ENCODE data around the gene DUS1L. TPM values are rescaled to one million over a fixed set of nuclear protein-coding genes. Genes with fewer than 3 reads are reported as not detected.
"Not testable (repeated sequence)": the region's sequence is repeated elsewhere in the genome, so short reads cannot be mapped to it uniquely, and the experiment has no call there.

Gene DUS1L
- total RNA-seq, 1 experiment from 2014 or later = 126 TPM

DNA sequence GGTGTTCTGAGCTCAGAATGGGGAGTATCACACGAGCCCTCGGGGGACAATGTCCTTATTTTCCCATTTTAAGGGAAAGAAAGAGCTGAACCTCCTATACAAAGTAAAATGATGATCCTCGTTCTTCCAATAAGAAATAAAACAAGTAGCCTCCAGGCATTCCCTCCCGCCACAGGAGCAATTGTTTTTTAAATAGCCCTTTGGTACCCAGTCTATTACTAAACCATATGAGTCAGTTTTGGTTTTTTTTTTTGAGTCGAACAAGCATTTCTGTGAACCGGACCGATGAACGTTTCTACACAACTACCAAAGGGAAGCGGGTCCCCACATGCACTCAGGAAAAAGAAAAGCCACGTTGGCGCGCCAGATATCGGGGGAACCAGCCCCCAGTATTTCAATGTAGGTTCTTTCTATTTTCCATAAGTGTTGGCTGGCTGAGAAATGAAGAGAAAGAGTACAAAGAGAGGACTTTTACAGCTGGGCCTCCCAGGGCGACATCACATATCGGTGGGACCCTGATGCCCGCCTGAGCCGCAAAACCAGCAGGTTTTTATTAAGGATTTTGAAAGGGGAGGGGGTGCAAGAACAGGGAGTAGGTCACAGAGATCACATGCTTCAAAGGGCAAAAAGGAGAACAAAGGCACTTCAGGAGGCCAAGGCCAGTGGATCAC, 24.3 kb downstream of the DUS1L start:
- peaks cover 3% of the 10 kb centered on the region; the same call in 1 of the 2 replicates for H3K4me1 ChIP-seq
- no peaks in the 10 kb centered on the region for H3K36me3 ChIP-seq
- no peaks in the 10 kb centered on the region for H3K9me3 ChIP-seq (replicated peaks)
- DNase-seq = no peak
- H3K27me3 ChIP-seq = no peaks in the 10 kb centered on the region
- no peak overlapping the region for H3K4me3 ChIP-seq
- no peak overlapping the region for H3K27ac ChIP-seq

DNA sequence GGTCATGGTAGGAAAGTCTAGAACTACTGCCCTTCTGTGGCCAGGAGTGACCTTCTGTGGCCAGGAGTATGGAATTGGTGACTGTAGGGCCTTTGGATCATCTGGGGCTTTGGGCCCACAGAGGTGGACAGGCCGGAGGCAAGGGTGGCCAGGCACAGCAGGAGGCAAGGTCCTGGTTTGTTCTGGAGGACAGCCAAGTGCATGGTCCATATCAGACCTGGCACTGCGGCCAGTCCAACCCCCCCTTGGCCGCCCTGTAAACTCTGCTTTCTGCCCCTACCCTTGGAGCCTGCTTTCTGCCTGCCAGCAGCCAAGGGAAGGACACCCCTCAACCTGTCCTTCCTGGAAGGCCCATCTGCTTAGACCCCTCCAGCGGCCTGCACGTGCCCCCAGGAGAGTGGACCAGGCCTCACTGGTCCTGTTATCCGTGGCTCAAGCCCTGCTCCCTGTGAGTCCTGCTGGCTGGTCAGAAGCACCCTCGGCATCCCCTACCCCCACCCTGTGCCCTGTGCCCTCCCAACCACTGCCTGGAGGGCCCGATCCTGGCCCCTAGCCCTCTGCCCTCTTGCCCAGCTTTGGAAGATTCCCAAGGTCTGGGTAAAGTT, 25.8 kb downstream of the DUS1L start:
- no peak for DNase-seq
- H3K4me1 ChIP-seq = peaks cover 3% of the 10 kb centered on the region; the same call in 1 of the 2 replicates
- H3K4me3 ChIP-seq = no peak overlapping the region
- H3K27me3 ChIP-seq = no peaks in the 10 kb centered on the region
- no peaks in the 10 kb centered on the region for H3K9me3 ChIP-seq (replicated peaks)
- H3K27ac ChIP-seq = no peak overlapping the region
- no peaks in the 10 kb centered on the region for H3K36me3 ChIP-seq

DNA sequence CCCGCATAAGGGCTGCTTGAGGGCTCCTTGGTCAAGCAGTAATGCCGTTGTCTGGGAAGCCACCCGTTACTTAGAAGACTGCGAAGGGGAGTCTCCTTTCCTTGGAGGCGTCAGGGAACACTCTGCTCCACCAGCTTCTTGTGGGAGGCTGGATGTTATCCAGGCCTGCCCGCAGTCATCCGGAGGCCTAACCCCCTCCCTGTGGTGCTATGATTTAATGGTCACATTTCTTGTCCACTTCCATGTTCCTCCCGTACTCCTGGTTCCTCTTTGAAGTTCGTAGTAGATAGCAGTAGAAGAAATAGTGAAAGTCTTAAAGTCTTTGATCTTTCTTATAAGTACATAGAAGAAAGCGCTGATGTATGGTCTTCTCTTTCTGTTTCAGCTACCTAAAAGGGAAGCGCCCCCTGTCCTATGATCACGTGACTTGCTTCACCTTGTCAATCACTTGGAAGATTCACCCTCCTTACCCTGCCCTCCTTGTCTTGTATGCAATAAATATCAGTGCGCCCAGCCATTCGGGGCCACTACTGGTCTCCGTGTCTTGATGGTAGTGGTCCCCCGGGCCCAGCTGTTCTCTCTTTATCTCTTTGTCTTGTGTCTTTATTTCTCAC, 26.7 kb downstream of the DUS1L start:
- not testable (repeated sequence) for H3K36me3 ChIP-seq; DNase-seq; H3K9me3 ChIP-seq (replicated peaks); H3K4me3 ChIP-seq; H3K4me1 ChIP-seq; H3K27ac ChIP-seq; H3K27me3 ChIP-seq

DNA sequence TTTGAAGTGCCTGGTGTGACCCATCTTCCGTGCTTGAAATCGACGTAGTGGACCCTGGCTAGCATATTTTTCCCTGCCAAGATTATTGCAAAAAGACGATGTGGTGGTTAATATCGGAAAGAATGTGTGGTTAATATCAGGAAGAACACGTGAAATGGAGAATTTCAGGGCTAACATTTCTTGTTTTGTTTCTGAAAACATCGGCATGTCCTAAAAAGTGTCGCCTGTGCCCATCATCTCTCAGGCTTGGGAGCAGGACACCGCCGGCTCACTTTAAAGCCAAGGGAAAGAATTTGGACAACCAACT, 27.8 kb downstream of the DUS1L start:
- no peaks in the 10 kb centered on the region for H3K36me3 ChIP-seq
- no peak overlapping the region for H3K27ac ChIP-seq
- no peaks in the 10 kb centered on the region for H3K9me3 ChIP-seq (replicated peaks)
- peaks cover 3% of the 10 kb centered on the region; the same call in 1 of the 2 replicates for H3K4me1 ChIP-seq
- H3K4me3 ChIP-seq = peak overlapping the region; percentile 66
- H3K27me3 ChIP-seq = no peaks in the 10 kb centered on the region
- DNase-seq = no peak

DNA sequence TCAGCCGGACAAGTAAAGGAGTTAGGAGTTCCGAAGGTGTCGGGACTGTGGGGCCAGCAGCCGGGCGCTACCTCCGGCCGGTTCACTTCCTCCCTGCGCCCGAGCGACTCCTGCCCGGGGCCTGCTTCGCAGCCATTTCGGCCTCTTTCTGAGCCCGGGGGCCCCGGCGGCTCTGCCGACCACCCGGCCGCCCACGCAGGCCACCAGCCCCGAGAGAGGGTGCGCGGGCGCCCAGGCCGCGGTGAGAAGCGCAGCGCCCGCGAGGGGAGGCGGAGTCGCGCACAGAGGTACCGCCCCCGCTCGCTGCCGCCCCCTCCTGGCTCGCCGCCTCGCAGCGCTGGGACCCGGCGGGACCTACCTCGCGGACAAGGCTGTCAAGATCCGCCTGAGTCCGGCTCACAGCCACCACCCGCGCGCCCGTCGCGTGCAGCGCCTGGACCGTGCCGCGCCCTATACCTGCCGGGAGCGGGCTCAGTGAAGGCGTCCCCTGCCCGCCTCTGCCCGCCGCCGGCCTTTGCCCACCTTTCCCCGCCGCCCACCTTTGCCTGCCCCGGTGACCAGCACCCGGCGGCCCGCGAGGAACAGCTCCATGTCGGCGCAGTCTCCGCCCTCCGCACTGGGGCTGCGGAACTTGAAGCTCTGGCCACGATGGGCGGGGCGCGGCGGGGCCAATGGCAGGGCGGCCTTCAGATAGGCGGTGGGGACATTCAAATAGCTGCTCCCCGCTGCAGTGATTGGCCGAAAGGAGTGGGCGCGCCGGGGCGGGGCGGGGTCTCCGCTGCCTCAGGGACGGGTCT, 28.3 kb downstream of the DUS1L start, which contains the start of gene DCXR:
Gene DCXR (minus strand): TSS at position 606 of the 797 bp plus-strand sequence. CDS start 15 bp downstream, at position 591.
- no peaks in the 10 kb centered on the region for H3K27me3 ChIP-seq
- DNase-seq = peak; percentile 100
- H3K4me3 ChIP-seq = peak within 1 kb of the TSS; percentile 66
- peak within 1 kb of the TSS; percentile 37; the same call in 1 of the 2 replicates for H3K27ac ChIP-seq
- no peaks in the 10 kb centered on the region for H3K9me3 ChIP-seq (replicated peaks)
- H3K4me1 ChIP-seq = peaks cover 3% of the 10 kb centered on the region; the same call in 1 of the 2 replicates
- H3K36me3 ChIP-seq = no peaks in the 10 kb centered on the region

DNA sequence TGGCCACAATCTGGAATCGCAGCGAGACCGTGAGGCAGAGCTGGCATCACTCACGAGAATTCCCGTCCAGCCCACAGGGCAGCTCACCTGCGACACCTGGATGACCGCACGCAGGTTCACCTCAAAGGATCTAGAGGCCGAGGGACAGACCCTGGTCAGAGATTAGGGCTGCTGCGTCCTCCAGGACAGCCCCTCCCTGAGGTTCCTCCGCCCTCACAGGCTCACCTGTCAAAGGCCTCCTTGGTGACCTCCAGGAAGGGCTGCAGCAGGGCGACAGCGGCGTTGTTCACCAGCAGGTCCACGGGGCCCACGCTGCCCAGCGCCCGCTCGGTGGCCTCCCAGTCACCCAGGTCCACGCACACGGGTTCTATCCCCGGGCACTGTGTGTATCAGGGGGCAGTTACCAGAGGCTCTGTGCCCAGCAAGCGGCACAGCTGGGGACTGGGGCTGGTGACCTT, 28.9 kb downstream of the DUS1L start:
- H3K36me3 ChIP-seq = no peaks in the 10 kb centered on the region
- H3K27ac ChIP-seq = no peak overlapping the region; the same call in 1 of the 2 replicates
- H3K27me3 ChIP-seq = no peaks in the 10 kb centered on the region
- peaks cover 3% of the 10 kb centered on the region; the same call in 1 of the 2 replicates for H3K4me1 ChIP-seq
- peak overlapping the region; percentile 66 for H3K4me3 ChIP-seq
- DNase-seq = no peak
- H3K9me3 ChIP-seq (replicated peaks) = no peaks in the 10 kb centered on the region

DNA sequence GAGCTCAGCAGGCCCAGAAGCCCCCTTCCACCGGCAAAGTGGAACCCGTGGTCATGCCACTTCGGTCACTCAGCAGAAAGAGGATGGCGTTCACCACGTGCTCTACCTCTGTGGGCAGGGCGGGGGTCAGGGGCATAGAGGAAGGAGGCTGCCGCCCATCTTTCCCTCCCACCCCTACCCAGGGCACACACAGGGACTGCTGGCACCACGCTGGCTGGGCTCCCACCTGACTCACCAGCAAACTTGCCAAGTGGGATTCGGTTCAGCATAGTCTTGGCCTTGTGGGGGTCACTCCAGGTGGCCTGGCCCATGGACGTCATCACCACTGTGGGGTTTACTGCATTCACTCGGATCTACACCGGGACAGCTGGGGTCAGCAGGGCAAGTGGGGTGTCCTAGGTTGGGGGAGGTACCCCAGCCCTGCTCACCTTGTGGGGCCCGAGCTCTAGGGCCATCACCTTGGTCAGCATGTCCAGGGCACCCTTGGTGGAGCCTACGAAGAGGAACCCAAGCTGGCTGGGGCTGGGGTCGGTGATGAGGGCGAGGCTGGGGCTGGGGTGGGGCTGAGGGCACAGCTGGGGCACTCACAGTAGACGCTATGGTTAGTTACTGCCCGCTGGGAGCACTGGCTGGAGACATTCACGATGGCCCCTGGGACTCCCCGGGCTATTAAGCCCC, 29.5 kb downstream of the DUS1L start:
- no peaks in the 10 kb centered on the region for H3K9me3 ChIP-seq (replicated peaks)
- H3K27me3 ChIP-seq = no peaks in the 10 kb centered on the region
- H3K27ac ChIP-seq = no peak overlapping the region
- H3K4me1 ChIP-seq = peaks cover 3% of the 10 kb centered on the region; the same call in 1 of the 2 replicates
- no peak for DNase-seq
- H3K4me3 ChIP-seq = peak overlapping the region; percentile 66
- H3K36me3 ChIP-seq = no peaks in the 10 kb centered on the region

DNA sequence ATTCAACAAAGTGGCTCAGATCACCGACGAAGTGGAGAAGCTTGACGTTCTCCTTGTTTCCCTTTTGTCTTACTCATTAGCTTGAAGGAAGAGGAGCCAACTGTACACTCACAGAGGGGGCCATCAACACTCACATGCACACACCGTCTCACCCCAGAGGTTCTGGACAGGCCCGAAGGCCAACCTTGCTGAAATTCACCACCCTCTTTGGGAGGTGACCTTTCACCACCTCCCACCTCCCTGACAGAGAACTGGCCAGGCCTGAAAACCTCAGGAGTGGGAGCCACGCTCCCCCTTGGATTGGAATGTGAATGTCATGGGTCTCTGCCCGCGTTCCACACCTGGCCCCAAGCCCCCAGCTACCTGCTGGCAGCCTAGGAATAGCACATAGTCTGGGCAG, 30.1 kb downstream of the DUS1L start:
- H3K27ac ChIP-seq = no peak overlapping the region

DNA sequence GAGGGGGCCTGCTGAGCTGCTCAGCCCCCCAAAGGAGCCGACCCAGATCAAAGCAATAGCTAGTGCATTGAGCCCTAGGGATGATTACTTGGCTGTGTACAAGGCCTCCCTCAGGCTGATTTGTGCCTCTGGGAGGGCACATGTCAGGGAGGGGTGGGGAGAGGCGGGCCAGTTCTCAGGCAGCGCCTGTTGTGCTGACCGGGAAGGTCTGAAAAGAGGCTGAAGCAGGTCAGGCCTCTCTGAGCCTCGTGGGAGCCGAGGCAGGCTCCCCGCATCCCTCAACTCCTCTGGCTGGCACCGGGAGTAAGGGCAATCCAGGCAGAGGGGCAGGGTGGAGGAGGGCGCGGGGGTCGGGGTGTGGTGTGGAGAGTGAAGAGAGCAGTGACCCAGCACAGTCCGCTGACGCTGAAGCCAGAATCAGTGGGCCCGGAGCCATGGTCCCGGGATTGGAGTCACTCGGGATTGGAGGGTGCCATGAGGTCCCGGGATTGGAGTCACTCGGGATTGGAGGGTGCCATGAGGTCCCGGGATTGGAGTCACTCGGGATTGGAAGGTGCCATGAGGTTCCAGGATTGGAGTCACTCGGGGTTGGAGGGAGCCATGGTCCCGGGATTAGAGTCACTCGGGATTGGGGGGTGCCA, 31.1 kb downstream of the DUS1L start:
- Histone ChIP-seq H3K4me3 (no peak overlapping the region), H3K4me1 (peaks cover 3% of the 10 kb centered on the region; the same call in 1 of the 2 replicates), H3K9me3 (replicated peaks) (no peaks in the 10 kb centered on the region), H3K27ac (no peak overlapping the region), H3K36me3 (no peaks in the 10 kb centered on the region), H3K27me3 (no peaks in the 10 kb centered on the region)
- DNase-seq = no peak

More for the DNA sequence above, 30.1 kb downstream of the DUS1L start:
- no peak for DNase-seq
- H3K4me3 ChIP-seq = no peak overlapping the region
- peaks cover 3% of the 10 kb centered on the region; the same call in 1 of the 2 replicates for H3K4me1 ChIP-seq
- no peaks in the 10 kb centered on the region for H3K36me3 ChIP-seq
- no peaks in the 10 kb centered on the region for H3K9me3 ChIP-seq (replicated peaks)
- no peaks in the 10 kb centered on the region for H3K27me3 ChIP-seq

DNA sequence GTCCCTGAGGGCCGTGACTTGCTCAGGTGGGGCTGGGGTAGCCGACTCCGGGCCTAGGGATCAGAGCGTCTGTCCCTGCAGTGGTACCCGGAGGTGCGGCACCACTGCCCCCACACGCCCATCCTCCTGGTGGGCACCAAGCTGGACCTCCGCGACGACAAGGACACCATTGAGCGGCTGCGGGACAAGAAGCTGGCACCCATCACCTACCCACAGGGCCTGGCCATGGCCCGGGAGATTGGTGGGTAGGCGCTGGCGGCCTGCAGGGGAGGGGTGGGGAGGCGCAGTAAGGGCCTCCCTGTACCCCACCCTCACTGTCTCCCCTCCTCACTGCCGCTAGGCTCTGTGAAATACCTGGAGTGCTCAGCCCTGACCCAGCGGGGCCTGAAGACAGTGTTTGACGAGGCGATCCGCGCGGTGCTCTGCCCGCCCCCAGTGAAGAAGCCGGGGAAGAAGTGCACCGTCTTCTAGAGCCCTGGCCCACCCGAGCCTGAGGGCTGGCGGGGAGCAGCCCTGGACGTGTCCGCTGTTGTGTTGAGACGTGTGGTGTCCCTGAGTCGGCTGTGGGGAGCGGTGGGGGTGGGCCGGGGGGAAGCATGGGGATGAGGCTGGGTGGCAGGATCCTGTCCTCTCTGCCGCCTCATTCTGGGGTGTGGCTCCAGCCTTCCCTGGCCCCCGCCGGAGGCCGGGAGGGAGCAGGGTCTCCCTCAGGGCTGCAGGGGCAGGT, 32.1 kb downstream of the DUS1L start:
- DNase-seq = no peak
- no peaks in the 10 kb centered on the region for H3K36me3 ChIP-seq
- no peaks in the 10 kb centered on the region for H3K27me3 ChIP-seq
- no peaks in the 10 kb centered on the region for H3K9me3 ChIP-seq (replicated peaks)
- no peak overlapping the region for H3K27ac ChIP-seq
- H3K4me3 ChIP-seq = no peak overlapping the region
- H3K4me1 ChIP-seq = peaks cover 3% of the 10 kb centered on the region; the same call in 1 of the 2 replicates

DNA sequence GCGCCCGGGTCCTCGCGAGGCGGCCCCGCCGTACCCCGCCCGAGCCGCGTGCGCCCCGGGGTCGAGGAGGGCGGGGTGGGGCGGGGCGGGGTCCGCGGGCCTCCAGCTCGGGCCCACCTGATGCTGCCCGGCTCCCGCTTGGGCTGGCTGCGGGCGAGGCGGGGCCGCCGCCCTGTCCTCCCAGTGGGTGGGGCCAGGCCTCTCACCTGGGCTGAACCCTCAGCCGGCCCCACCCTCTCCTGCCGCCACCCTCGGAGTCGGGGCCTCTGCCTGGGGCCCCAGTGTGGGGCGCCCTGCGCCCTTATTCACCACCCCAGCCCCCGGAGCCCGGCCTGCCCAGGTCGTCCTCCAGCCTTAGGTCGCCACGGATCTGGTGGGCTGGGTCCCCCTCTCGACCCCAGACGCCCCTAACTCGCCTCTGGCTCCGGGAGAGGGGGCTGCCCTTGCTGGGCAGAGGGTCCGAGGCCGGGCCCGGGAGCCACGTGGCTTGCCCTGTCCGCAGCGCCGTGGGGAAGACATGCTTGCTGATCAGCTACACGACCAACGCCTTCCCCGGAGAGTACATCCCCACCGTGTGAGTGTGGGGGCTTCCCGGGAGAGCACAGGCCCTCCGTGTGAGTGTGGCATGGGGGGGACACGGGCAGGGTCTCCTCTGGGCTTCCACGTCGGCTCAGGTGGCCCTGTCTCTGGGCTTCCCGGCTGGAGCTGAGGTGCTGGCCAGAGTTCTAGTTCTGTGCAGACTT, 33.5 kb downstream of the DUS1L start:
- no peaks in the 10 kb centered on the region for H3K9me3 ChIP-seq (replicated peaks)
- DNase-seq = no peak
- peak overlapping the region; percentile 49 for H3K4me3 ChIP-seq
- H3K4me1 ChIP-seq = peaks cover 3% of the 10 kb centered on the region; the same call in 1 of the 2 replicates
- no peaks in the 10 kb centered on the region for H3K36me3 ChIP-seq
- H3K27me3 ChIP-seq = no peaks in the 10 kb centered on the region
- no peak overlapping the region for H3K27ac ChIP-seq

DNA sequence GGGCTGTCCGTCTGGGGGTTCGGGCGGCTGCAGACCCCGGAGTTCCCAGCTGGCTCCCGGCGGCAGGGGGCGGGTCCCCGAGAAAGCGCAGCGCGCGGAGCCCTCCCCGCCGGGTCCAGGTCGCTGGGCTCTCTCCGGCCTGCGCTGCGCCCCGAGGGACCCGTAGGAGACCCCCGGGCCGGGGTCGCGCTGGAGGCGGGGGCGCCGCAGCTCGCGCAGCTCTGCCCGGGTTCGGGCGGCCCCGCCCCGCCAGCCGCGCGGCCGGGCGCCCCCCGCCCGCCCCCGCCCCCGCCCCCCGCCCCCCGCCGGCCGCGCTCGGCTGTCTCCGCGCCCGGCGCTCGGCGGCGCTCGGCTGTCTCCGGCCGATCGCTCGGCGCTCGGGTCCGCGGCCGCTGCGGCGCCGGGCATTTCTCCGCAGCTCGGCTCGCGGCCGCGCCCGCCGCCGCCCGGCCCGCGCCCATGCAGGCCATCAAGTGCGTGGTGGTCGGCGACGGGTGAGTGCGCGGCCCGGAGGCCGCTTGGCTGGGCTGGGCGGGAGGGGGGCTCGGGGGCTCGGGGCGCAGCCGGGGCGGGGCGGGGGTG, 34.2 kb downstream of the DUS1L start, which contains the start of gene RAC3:
Gene RAC3 (plus strand): TSS at position 376 of the 582 bp plus-strand sequence. CDS start 84 bp downstream, at position 460.
- Histone ChIP-seq H3K4me3 (peak within 1 kb of the TSS; percentile 60), H3K9me3 (replicated peaks) (no peaks in the 10 kb centered on the region), H3K36me3 (no peaks in the 10 kb centered on the region), H3K27ac (no peak within 1 kb of the TSS), H3K4me1 (peaks cover under 1% of the 10 kb centered on the region; the same call in 1 of the 2 replicates), H3K27me3 (no peaks in the 10 kb centered on the region)
- peak in 1 of 2 experiments; percentile 70 for DNase-seq
